Epithelial cell of proximal tubule (primary cell): ENCODE results near the gene PAQR9. TPM values are rescaled to one million over a fixed set of nuclear protein-coding genes. Genes with fewer than 3 reads are reported as not detected.

Experiments
- DNase-seq: peaks from one replicate; pipeline ENCODE4 v3.0.0-alpha.2; 2011; ENCODE audit warnings: low read depth
- H3K4me3 ChIP-seq: 2 replicates; pipeline ENCODE4 v1.5.1; 2011; ENCODE audit warnings: low read depth, mild to moderate bottlenecking, low read length
- CTCF ChIP-seq: conservative IDR thresholded peaks from 2 replicates; pipeline ENCODE4 v1.5.1; 2012; ENCODE audit warnings: low read depth, mild to moderate bottlenecking, low read length
- total RNA-seq: library from RNA; depleted of rRNA; stranded (reverse); fragments of >200 nt; gene quantifications from 2 replicates; pipeline ENCODE4 v1.2.3, GENCODE V29; 2015

Gene PAQR9
- total RNA-seq, 1 donor from 2014 or later: 0.63 TPM

DNA sequence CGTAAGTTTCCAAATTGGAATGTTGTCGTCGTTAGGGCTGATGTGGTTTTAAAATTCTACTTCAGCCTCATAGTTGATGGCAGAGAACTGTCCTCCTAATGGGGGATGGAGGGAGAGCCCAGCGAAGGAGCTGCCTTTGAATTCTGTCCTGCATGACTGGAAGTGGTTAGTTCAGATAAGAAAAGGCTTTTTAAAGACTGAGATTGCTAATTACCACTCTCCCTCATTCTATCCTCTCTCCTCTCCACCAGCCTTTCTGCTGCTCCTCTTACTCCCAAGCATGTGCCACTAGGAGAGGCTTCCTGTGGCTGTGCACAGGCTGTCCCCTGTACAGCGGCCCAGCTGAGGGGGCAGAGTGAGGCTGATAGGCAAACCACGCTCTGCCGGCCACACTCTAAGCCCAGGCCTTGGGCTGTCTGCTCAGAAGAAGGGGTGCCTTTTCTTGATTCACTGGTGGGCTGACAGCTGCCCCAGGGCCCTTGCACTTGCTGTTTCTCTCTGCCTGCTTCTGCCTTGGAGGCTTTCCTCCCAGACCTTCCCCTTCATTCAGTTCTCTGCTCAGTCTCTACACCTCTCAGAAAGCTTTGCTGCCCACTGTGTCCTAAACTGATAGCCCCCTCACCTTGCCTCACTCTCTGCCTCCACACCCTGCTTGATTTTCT, 8.7 kb upstream of the PAQR9 start:
- DNase-seq: no peak
- H3K4me3 ChIP-seq: no peak overlapping the region
- no peak for TF ChIP-seq CTCF

DNA sequence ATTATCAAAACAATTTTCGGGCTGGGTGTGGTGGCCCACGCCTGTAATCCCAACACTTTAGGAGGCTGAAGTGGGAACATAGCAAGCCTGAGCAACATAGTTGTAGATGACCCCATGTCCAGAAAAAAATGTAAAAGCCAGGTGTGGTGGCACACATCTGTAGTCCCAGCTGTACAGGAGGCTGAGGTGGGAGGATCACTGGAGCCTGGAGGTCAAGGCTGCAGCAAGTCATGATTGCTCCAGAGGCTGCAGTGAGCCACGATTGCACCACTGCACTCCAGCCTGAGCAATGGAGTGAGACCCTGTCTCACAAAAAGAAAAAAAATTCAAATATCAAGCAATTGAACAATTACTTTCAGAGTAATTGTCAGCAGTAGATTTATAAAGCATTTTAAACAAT, 8.0 kb upstream of the PAQR9 start:
- no peak for DNase-seq
- no peak for TF ChIP-seq CTCF
- H3K4me3 ChIP-seq: no peak overlapping the region

GRCh38 chr3:142968319-142969025, 5.0 kb upstream of the PAQR9 start:
- DNase-seq: no peak
- H3K4me3 ChIP-seq: no peak overlapping the region
- TF ChIP-seq CTCF: no peak

- DNase-seq: no peak
- H3K4me3 ChIP-seq: no peak overlapping the region
- TF ChIP-seq CTCF: no peak
Measured at GRCh38 chr3:142966808-142967207, 3.3 kb upstream of the PAQR9 start.

DNA sequence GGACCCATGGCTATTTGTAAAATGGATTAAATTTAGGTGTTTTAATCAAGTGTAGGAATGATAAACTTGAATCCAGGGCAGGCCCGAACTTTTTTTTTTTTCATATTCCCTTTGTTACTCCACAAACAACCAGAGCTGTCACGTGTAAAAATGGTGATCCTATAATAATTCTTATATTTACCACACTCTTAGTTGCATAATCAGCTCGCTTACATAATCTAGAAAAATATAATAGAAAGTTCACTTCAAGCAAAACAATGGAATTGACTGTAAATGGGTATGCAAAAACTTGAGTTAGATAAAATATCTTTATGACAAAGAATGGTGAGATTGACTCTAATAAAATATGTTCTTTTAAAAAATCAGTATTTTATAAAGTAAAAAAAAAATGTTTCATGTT, 2.1 kb upstream of the PAQR9 start:
- no peak for DNase-seq
- TF ChIP-seq CTCF: no peak
- H3K4me3 ChIP-seq: no peak overlapping the region

DNA sequence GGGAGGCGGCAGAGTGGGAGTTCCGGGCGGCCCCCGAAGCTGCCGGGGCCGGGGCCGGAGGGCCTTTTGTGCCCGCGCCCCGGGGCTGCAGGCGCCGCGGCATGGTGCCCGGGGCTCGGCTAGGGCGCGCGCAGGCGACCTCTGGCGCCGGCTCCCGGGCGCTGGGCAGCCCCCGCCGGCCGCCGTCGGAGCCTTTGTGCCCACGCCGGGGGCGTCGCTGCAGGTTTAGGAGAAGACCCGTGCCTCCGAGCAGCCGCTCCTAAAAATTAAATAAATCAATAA, 299 bp downstream of the PAQR9 start:
- H3K4me3 ChIP-seq: peak overlapping the region; percentile 69
- TF ChIP-seq CTCF: no peak
- no peak for DNase-seq
